Activated B cell treated with CpG ODN at 0.5 μM for 24 hours (primary cell): Measurements from ENCODE around the gene P3H4. TPM values are rescaled to one million over a fixed set of nuclear protein-coding genes. Genes with fewer than 3 reads are reported as not detected.

Experiments used
- ATAC-seq: fragments of 200-7000 bp; cut with Tn5 transposase; one replicate; pipeline ENCODE4 v1.10.0; 2021; ENCODE audit warnings: low read depth, mild to moderate bottlenecking, moderate library complexity
- CTCF ChIA-PET: fragments of 350-600 bp; sonication (Branson Sonifier 250); formaldehyde crosslinking; loops from one replicate; lab custom pipeline; 2021; ENCODE audit warnings: antibody characterized with exemption; lab: Charles Lee
- POLR2A ChIA-PET: fragments of 350-600 bp; sonication (Branson Sonifier 250); formaldehyde crosslinking; loops from one replicate; lab custom pipeline; 2021; ENCODE audit warnings: antibody characterized with exemption; lab: Charles Lee
- DNase-seq: peaks from one replicate; pipeline ENCODE4 v3.0.0; 2022
- H3K27ac Mint-ChIP-seq: one replicate; pipeline ENCODE4 v1.8.0; 2020; ENCODE audit warnings: mixed read lengths
- H3K27me3 Mint-ChIP-seq: one replicate; pipeline ENCODE4 v1.8.0; 2021; ENCODE audit warnings: mixed read lengths
- H3K36me3 Mint-ChIP-seq: one replicate; pipeline ENCODE4 v1.8.0; 2021; ENCODE audit warnings: low read depth, mixed read lengths
- H3K4me1 Mint-ChIP-seq: one replicate; pipeline ENCODE4 v1.8.0; 2021; ENCODE audit warnings: mixed read lengths
- H3K4me3 Mint-ChIP-seq: one replicate; pipeline ENCODE4 v1.8.0; 2020; ENCODE audit warnings: mild to moderate bottlenecking, mixed read lengths
- H3K9me3 Mint-ChIP-seq: one replicate; pipeline ENCODE4 v1.8.0; 2020; ENCODE audit warnings: mixed read lengths
- intact Hi-C: fragments of 100-400 bp; cut with micrococcal nuclease; formaldehyde crosslinking; loops from one replicate; pipeline ENCODE4 v1.15.1; 2024
- total RNA-seq: library from RNA; stranded (reverse); gene quantifications from 2 replicates; pipeline ENCODE4 v1.2.3, GENCODE V29; 2022
- TF ChIP-seq, protein P1 (sequence below): fragments of 200-600 bp; IDR thresholded peaks from one replicate; pipeline ENCODE4 v1.8.0; 2022; ENCODE audit warnings: antibody characterized with exemption, mild to moderate bottlenecking

Gene P3H4
- total RNA-seq, 1 donor from 2014 or later, result 1.9 TPM

DNA sequence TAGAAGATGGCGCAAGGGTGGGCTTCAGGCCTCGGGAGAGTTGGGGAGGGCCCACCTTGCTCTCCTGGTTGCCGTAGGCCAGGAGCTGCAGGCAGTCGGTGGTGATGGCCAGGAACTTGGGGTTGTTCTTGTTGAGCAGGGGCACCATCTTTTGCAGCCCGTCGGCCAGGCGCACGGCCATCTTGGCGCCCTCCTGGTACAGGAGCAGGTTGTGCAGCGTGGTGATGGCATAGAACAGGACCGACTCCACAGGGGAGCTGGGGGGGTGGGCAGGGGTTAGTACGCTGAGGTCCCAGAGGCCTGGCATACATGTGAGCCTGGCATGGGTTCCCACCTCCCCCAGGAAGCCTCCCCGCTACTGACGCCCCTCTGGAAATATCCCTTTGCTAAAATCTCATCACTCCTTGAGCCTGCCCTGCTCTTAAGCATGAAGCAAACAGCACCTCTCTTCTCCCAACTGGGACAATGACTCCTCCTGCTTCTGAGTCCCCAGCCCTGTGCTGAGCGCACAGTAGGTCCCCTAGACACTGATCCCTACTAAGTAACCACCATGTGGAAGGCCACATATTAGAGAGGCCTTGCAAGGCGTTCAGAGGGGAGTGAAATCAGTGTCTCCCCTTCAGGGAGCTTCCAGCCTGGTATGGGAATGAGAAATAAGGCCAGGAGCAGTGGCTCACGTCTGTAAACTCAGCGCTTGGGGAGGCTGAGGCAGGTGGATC lies 44.3 kb downstream of the P3H4 start:
- ChIA-PET CTCF (no interaction called here), POLR2A (no interaction called here)
- TF ChIP-seq, protein P1, sequence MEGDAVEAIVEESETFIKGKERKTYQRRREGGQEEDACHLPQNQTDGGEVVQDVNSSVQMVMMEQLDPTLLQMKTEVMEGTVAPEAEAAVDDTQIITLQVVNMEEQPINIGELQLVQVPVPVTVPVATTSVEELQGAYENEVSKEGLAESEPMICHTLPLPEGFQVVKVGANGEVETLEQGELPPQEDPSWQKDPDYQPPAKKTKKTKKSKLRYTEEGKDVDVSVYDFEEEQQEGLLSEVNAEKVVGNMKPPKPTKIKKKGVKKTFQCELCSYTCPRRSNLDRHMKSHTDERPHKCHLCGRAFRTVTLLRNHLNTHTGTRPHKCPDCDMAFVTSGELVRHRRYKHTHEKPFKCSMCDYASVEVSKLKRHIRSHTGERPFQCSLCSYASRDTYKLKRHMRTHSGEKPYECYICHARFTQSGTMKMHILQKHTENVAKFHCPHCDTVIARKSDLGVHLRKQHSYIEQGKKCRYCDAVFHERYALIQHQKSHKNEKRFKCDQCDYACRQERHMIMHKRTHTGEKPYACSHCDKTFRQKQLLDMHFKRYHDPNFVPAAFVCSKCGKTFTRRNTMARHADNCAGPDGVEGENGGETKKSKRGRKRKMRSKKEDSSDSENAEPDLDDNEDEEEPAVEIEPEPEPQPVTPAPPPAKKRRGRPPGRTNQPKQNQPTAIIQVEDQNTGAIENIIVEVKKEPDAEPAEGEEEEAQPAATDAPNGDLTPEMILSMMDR, result no peak
- Mint-ChIP-seq H3K36me3 (peaks cover 65% of the 10 kb centered on the region), H3K4me1 (peaks cover 13% of the 10 kb centered on the region), H3K9me3 (no peaks in the 10 kb centered on the region), H3K27ac (no peak overlapping the region), H3K27me3 (no peaks in the 10 kb centered on the region), H3K4me3 (no peak overlapping the region)
- intact Hi-C loops, result no loop called here
- ATAC-seq, result no peak
- DNase-seq, result no peak

DNA sequence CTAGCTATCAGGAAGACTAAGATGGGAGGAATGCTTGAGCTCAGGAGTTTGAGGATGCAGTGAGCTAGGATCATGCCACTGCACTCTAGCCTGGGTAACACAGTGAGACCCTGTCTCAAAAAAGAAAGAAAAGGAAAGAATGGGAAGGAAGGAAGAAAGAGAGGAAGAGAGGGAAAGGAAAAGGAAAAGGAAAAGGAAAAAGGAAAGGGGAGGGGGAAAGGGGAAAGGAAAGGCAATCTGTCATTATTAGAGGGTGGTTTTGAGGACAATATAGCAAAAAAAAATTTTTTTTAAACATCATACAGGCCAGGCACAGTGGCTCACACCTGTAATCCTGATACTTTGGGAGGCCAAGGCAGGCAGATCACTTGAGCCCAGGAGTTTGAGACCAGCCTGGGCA lies 45.6 kb downstream of the P3H4 start:
- TF ChIP-seq, protein P1, result no peak
- ATAC-seq (no peak), DNase-seq (no peak)
- ChIA-PET CTCF (no interaction called here), POLR2A (interaction anchor here (0.5 to 0.7 kb wide), 2 partner anchors 20 to 72 kb away, joined by 3 to 4 read pairs; no protein-coding TSS in a partner anchor)
- peaks cover 13% of the 10 kb centered on the region for H3K4me1 Mint-ChIP-seq
- H3K4me3 Mint-ChIP-seq, result no peak overlapping the region
- no peak overlapping the region for H3K27ac Mint-ChIP-seq
- H3K9me3 Mint-ChIP-seq, result no peaks in the 10 kb centered on the region
- H3K27me3 Mint-ChIP-seq, result no peaks in the 10 kb centered on the region
- H3K36me3 Mint-ChIP-seq, result peaks cover 72% of the 10 kb centered on the region
- intact Hi-C loops, result no loop called here

DNA sequence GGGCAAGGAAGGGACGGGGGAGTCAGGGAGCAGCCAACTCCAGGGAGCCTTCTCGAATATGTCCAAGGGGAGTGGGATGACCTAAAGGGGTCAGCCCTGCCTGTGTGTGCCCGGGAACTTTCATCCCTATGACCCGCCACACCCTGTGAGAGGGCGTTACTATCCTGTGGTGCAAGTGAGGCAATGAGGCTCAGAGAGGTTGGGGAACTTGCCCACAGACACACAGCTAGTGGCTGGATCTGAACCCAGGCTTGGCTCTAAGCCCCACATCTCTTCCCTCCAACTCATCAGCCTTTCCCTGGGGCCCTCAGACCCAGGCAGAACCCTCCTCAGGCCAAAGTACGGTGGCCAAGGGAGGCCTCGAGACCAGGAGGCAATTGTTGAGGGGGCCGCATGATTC lies 48.4 kb downstream of the P3H4 start:
- DNase-seq, result no peak
- TF ChIP-seq, protein P1, result no peak
- ATAC-seq, result no peak
- H3K36me3 Mint-ChIP-seq, result peaks cover 67% of the 10 kb centered on the region
- H3K9me3 Mint-ChIP-seq, result no peaks in the 10 kb centered on the region
- H3K27ac Mint-ChIP-seq, result no peak overlapping the region
- CTCF ChIA-PET, result no interaction called here
- intact Hi-C loops, result no loop called here
- H3K4me3 Mint-ChIP-seq, result no peak overlapping the region
- H3K4me1 Mint-ChIP-seq, result peaks cover 21% of the 10 kb centered on the region
- no peaks in the 10 kb centered on the region for H3K27me3 Mint-ChIP-seq
- POLR2A ChIA-PET, result interaction anchor here (0.8 kb wide), 1 partner anchor 21 kb away, joined by 3 read pairs; no protein-coding TSS in a partner anchor

DNA sequence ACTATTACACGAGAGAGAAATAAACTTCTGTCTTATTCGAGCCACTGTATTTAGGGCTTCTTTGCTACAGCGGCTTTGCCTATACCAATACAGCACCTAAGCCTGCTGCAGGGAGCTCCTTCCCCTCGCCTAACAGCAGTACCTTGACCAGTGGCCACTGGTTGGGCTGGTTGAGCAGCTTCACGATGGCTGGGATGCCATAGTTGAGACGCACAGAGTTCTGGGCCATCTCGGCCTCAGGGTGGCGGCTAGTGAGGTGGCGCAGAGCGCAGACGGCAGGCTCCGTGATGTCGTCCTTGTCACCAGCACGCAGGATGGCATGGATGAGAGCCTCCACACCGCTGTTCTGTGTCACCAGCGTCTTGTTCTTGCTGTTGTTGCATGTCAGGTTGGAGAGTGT lies 48.9 kb downstream of the P3H4 start:
- H3K4me1 Mint-ChIP-seq, result peaks cover 21% of the 10 kb centered on the region
- TF ChIP-seq, protein P1, result no peak
- no peak overlapping the region for H3K27ac Mint-ChIP-seq
- ATAC-seq (no peak), DNase-seq (no peak)
- ChIA-PET CTCF (no interaction called here), POLR2A (interaction anchor here (0.8 kb wide), 1 partner anchor 124 kb away, joined by 9 read pairs; no protein-coding TSS in a partner anchor)
- H3K9me3 Mint-ChIP-seq, result no peaks in the 10 kb centered on the region
- no peak overlapping the region for H3K4me3 Mint-ChIP-seq
- intact Hi-C loops, result no loop called here
- peaks cover 71% of the 10 kb centered on the region for H3K36me3 Mint-ChIP-seq
- H3K27me3 Mint-ChIP-seq, result no peaks in the 10 kb centered on the region

DNA sequence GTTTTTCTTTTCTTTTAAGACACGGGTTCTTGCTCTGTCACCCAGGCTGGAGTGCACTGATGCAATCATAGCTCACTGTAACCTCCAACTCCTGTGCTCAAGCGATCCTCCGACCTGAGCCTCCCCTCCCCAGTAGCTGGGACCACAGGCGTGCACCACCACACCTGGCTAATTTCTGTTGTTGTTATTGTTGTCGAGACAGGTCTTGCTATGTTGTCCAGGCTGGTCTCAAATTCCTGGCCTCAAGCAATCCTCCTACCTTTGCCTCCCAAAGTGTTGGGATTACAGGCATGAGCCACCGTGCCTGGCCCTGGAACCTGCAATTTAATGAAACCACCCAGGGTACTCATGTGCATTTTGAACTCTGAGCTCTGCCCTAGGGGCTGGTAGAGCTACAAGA lies 49.4 kb downstream of the P3H4 start:
- H3K27me3 Mint-ChIP-seq, result no peaks in the 10 kb centered on the region
- TF ChIP-seq, protein P1, result no peak
- no peaks in the 10 kb centered on the region for H3K9me3 Mint-ChIP-seq
- DNase-seq (no peak), ATAC-seq (no peak)
- intact Hi-C loops, result no loop called here
- ChIA-PET CTCF (no interaction called here), POLR2A (interaction anchor here (0.8 kb wide), 1 partner anchor 125 kb away, joined by 9 read pairs; no protein-coding TSS in a partner anchor)
- H3K4me3 Mint-ChIP-seq, result no peak overlapping the region
- peaks cover 21% of the 10 kb centered on the region for H3K4me1 Mint-ChIP-seq
- H3K36me3 Mint-ChIP-seq, result peaks cover 71% of the 10 kb centered on the region
- H3K27ac Mint-ChIP-seq, result no peak overlapping the region
